Progenitor cell of endocrine pancreas (in vitro differentiated cells): ENCODE results near the gene TNFRSF18. TPM values are rescaled to one million over a fixed set of nuclear protein-coding genes. Genes with fewer than 3 reads are reported as not detected.

Experiments
- DNase-seq: peaks from one replicate; pipeline ENCODE4 v3.0.0; 2021; ENCODE audit warnings: low spot score; ENCODE audit not compliant: unreplicated experiment
- H3K27ac Mint-ChIP-seq: 2 replicates; pipeline ENCODE4 v1.8.0; 2021; ENCODE audit warnings: mild to moderate bottlenecking, moderate library complexity, mixed read lengths
- H3K27me3 Mint-ChIP-seq: 2 replicates; pipeline ENCODE4 v1.8.0; 2021; ENCODE audit warnings: mixed read lengths
- H3K36me3 Mint-ChIP-seq: 2 replicates; pipeline ENCODE4 v1.8.0; 2022; ENCODE audit warnings: mixed read lengths; ENCODE audit not compliant: insufficient read depth
- H3K4me1 Mint-ChIP-seq: 2 replicates; pipeline ENCODE4 v1.8.0; 2021; ENCODE audit warnings: low read depth, mixed read lengths
- H3K4me3 Mint-ChIP-seq: 2 replicates; pipeline ENCODE4 v1.8.0; 2021; ENCODE audit warnings: low read depth, mild to moderate bottlenecking, moderate library complexity, mixed read lengths
- H3K9me3 Mint-ChIP-seq: 2 replicates; pipeline ENCODE4 v1.8.0; 2021; ENCODE audit warnings: low read depth, mixed read lengths
- total RNA-seq: library from RNA; stranded (reverse); gene quantifications from 2 replicates; pipeline ENCODE4 v1.2.1, GENCODE V29; 2021
- TF ChIP-seq, protein P1 (sequence below): fragments of 200-600 bp; sonication (generic); IDR thresholded peaks from one replicate; pipeline ENCODE4 v1.5.0; 2021; ENCODE audit warnings: antibody characterized with exemption, mild to moderate bottlenecking; ENCODE audit not compliant: unreplicated experiment

TNFRSF18 gene
- total RNA-seq, 1 donor from 2014 or later = 0.48 TPM

- Mint-ChIP-seq H3K4me3 (no peak overlapping the region), H3K4me1 (peaks cover 7% of the 10 kb centered on the region), H3K36me3 (peaks cover 3% of the 10 kb centered on the region), H3K9me3 (no peaks in the 10 kb centered on the region), H3K27me3 (peaks cover 4% of the 10 kb centered on the region), H3K27ac (peak overlapping the region; percentile 78)
- no peak for DNase-seq
- TF ChIP-seq, protein P1, sequence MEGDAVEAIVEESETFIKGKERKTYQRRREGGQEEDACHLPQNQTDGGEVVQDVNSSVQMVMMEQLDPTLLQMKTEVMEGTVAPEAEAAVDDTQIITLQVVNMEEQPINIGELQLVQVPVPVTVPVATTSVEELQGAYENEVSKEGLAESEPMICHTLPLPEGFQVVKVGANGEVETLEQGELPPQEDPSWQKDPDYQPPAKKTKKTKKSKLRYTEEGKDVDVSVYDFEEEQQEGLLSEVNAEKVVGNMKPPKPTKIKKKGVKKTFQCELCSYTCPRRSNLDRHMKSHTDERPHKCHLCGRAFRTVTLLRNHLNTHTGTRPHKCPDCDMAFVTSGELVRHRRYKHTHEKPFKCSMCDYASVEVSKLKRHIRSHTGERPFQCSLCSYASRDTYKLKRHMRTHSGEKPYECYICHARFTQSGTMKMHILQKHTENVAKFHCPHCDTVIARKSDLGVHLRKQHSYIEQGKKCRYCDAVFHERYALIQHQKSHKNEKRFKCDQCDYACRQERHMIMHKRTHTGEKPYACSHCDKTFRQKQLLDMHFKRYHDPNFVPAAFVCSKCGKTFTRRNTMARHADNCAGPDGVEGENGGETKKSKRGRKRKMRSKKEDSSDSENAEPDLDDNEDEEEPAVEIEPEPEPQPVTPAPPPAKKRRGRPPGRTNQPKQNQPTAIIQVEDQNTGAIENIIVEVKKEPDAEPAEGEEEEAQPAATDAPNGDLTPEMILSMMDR = no peak
These were observed 33.2 kb downstream of the TNFRSF18 start for GRCh38 chr1:1173061-1173792.

DNA sequence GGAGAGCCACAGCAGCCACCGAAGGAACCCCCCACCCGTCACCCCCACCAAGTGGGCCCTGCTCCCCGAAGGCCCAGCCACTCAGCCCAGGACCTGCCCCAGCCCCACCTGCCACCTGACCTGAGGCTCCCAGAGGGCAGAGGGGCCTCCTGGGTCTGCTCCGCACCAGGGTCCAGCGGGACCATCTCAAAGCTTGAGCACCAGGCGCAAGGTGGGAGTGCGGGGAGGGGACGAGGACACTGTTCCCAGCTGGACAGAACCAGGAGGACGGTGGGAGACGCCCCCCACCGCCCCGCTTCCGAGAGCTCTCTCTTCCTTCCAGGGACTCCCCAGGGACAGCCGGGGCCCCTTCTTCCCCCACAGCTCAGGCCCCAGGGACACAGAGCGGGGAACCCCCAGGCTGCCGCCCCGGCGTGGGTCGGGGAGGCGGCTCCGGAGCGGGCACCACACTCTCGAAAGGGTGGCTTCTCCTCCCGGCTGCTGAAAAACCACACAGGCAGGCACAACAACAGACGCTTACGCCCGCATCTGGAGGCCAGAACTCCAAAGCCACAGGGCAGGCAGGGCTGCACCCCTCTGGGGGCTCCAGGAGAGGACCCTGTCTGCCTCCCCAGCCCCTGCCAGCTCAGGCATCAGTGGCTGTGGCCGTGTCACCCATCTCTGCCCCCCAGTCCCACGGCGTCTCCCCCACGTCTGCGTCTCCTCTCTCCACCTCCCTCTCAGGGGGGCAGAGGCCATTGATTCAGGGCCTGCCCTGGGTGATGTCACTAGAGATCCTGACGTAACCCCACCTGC lies 34.6 kb downstream of the TNFRSF18 start:
- Mint-ChIP-seq H3K4me3 (no peak overlapping the region), H3K4me1 (peaks cover 6% of the 10 kb centered on the region), H3K36me3 (peaks cover 2% of the 10 kb centered on the region), H3K27ac (no peak overlapping the region), H3K9me3 (no peaks in the 10 kb centered on the region), H3K27me3 (peaks cover under 1% of the 10 kb centered on the region)
- TF ChIP-seq, protein P1 = no peak
- no peak for DNase-seq

GRCh38 chr1:1171161-1171545 lies 35.2 kb downstream of the TNFRSF18 start:
- H3K36me3 Mint-ChIP-seq = peaks cover 1% of the 10 kb centered on the region
- no peak for DNase-seq
- peaks cover 5% of the 10 kb centered on the region for H3K4me1 Mint-ChIP-seq

GRCh38 chr1:1170215-1171091 lies 35.9 kb downstream of the TNFRSF18 start:
- no peak overlapping the region for H3K4me3 Mint-ChIP-seq
- H3K27ac Mint-ChIP-seq = peak overlapping the region; percentile 16
- peaks cover 11% of the 10 kb centered on the region for H3K4me1 Mint-ChIP-seq
- no peaks in the 10 kb centered on the region for H3K9me3 Mint-ChIP-seq
- H3K27me3 Mint-ChIP-seq = no peaks in the 10 kb centered on the region
- DNase-seq = no peak
- peaks cover 3% of the 10 kb centered on the region for H3K36me3 Mint-ChIP-seq
- TF ChIP-seq, protein P1 = no peak

More at GRCh38 chr1:1171161-1171545, 35.2 kb downstream of the TNFRSF18 start:
- Mint-ChIP-seq H3K4me3 (no peak overlapping the region), H3K27ac (no peak overlapping the region), H3K9me3 (no peaks in the 10 kb centered on the region), H3K27me3 (no peaks in the 10 kb centered on the region)
- TF ChIP-seq, protein P1 = no peak
